PC-9 (cell line): Measurements from ENCODE around the gene LRFN5. TPM values are rescaled to one million over a fixed set of nuclear protein-coding genes. Genes with fewer than 3 reads are reported as not detected.
A peak's percentile ranks its signal among the peaks of the same experiment; 100 is the strongest.
"Not testable (repeated sequence)": the region's sequence is repeated elsewhere in the genome, so short reads cannot be mapped to it uniquely, and the experiment has no call there.

Experiments
- BruUV-seq: library from RNA; stranded (reverse); fragments of 400-500 nt; replicated peaks from 2 replicates; lab custom pipeline; 2021; lab: Mats Ljungman, UMichigan
- CTCF ChIA-PET: fragments of 300-600 bp; sonication (Branson Sonifier 250); formaldehyde crosslinking; loops from one replicate; lab custom pipeline; 2022; ENCODE audit warnings: antibody characterized with exemption; lab: Charles Lee
- POLR2A ChIA-PET: fragments of 300-600 bp; sonication (Branson Sonifier 250); formaldehyde crosslinking; loops from one replicate; lab custom pipeline; 2022; ENCODE audit warnings: antibody characterized with exemption; ENCODE audit not compliant: unreplicated experiment; lab: Charles Lee
- DNase-seq, 2 experiments: peaks; one replicate each; pipeline versions ENCODE4 v3.0.0 to v3.0.0-alpha.2; 2015 to 2022; ENCODE audit warnings: mixed read lengths in 1 of 2
- H2AFZ ChIP-seq: fragments of 200-600 bp; sonication (generic); 2 replicates; pipeline ENCODE4 v1.8.1; 2017; ENCODE audit warnings: antibody characterized with exemption
- H3F3A ChIP-seq: fragments of 200-600 bp; sonication (generic); 2 replicates; pipeline ENCODE4 v1.8.1; 2017; ENCODE audit warnings: antibody characterized with exemption, mild to moderate bottlenecking, low read depth; ENCODE audit not compliant: insufficient read depth
- H3K27ac ChIP-seq: fragments of 200-600 bp; sonication (generic); 2 replicates; pipeline ENCODE4 v1.6.1; 2016; ENCODE audit warnings: mixed run types
- H3K27me3 ChIP-seq: fragments of 200-600 bp; sonication (generic); 2 replicates; pipeline ENCODE4 v1.6.1; 2016; ENCODE audit warnings: low read depth, mixed run types; ENCODE audit not compliant: insufficient read depth
- H3K36me3 ChIP-seq: fragments of 200-600 bp; sonication (generic); 2 replicates; pipeline ENCODE4 v1.6.1; 2016; ENCODE audit warnings: low read depth, mixed run types
- H3K4me1 ChIP-seq: fragments of 200-600 bp; sonication (generic); replicated peaks from 2 replicates; pipeline ENCODE4 v1.6.1; 2016; ENCODE audit warnings: mixed run types; ENCODE audit not compliant: insufficient read depth
- H3K4me2 ChIP-seq: fragments of 200-600 bp; sonication (generic); 2 replicates; pipeline ENCODE4 v1.6.1; 2017; ENCODE audit warnings: mixed run types
- H3K4me3 ChIP-seq: fragments of 200-600 bp; sonication (generic); 2 replicates; pipeline ENCODE4 v1.6.1; 2016; ENCODE audit warnings: mixed run types
- H3K79me2 ChIP-seq: fragments of 200-600 bp; sonication (generic); 2 replicates; pipeline ENCODE4 v1.6.1; 2017; ENCODE audit warnings: low read depth, mixed run types
- H3K9me2 ChIP-seq: fragments of 200-600 bp; sonication (generic); 2 replicates; pipeline ENCODE4 v1.8.1; 2017; ENCODE audit warnings: mild to moderate bottlenecking; ENCODE audit not compliant: insufficient read depth
- H3K9me3 ChIP-seq: fragments of 200-600 bp; sonication (generic); 2 replicates; pipeline ENCODE4 v1.8.1; 2016; ENCODE audit warnings: low read depth; ENCODE audit not compliant: insufficient read depth
- H4K20me1 ChIP-seq: fragments of 200-600 bp; sonication (generic); 2 replicates; pipeline ENCODE4 v1.8.1; 2017; ENCODE audit not compliant: insufficient read depth
- EZH2 ChIP-seq: fragments of 200-600 bp; sonication (generic); IDR thresholded peaks from 2 replicates; pipeline ENCODE4 v1.8.0; 2017; ENCODE audit warnings: antibody characterized with exemption, low read depth
- intact Hi-C: fragments of 100-400 bp; cut with micrococcal nuclease; formaldehyde crosslinking; loops from one replicate; pipeline ENCODE4 v1.10.0; 2022; ENCODE audit not compliant: unreplicated experiment
- total RNA-seq: library from RNA; stranded (reverse); gene quantifications from 2 replicates; pipeline ENCODE4 v1.2.3, GENCODE V29; 2021
- TF ChIP-seq, protein P1 (sequence below): fragments of 200-600 bp; sonication (generic); conservative IDR thresholded peaks from 2 replicates; pipeline ENCODE4 v1.6.1; 2017; ENCODE audit warnings: mixed run types, antibody characterized with exemption, mild to moderate bottlenecking, moderate library complexity

LRFN5 gene
- total RNA-seq, 1 experiment from 2014 or later = not detected

DNA sequence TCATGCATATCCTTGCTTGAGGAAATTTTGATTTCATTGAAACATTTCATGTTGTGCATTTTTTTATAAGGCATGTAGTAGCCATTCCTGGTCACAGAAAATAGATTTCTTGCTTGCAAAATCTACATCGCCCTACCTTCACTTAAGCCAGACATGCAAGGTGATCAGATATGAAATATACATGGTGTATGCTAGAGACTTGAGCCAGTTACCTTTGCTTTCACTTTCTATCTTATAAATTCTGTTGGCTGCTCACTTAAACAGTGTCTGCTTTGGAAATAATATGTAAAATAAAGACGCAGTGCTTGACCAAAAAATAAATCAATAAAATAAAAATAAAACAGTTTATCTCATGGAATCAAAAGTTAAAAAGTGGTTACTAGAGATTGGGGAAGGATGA lies 136.5 kb downstream of the LRFN5 start:
- Histone ChIP-seq H3K4me2 (no peak overlapping the region), H3K27ac (no peak overlapping the region), H3K4me1 (no peaks in the 10 kb centered on the region), H3F3A (no peaks in the 10 kb centered on the region), H3K36me3 (no peaks in the 10 kb centered on the region), H4K20me1 (no peaks in the 10 kb centered on the region), H2AFZ (no peak overlapping the region), H3K27me3 (no peaks in the 10 kb centered on the region), H3K4me3 (no peak overlapping the region), H3K9me3 (no peaks in the 10 kb centered on the region), H3K79me2 (no peaks in the 10 kb centered on the region), H3K9me2 (no peaks in the 10 kb centered on the region)
- DNase-seq = no peak
- BruUV-seq = no TSS peak
- intact Hi-C loops = no loop called here
- TF ChIP-seq, protein P1, sequence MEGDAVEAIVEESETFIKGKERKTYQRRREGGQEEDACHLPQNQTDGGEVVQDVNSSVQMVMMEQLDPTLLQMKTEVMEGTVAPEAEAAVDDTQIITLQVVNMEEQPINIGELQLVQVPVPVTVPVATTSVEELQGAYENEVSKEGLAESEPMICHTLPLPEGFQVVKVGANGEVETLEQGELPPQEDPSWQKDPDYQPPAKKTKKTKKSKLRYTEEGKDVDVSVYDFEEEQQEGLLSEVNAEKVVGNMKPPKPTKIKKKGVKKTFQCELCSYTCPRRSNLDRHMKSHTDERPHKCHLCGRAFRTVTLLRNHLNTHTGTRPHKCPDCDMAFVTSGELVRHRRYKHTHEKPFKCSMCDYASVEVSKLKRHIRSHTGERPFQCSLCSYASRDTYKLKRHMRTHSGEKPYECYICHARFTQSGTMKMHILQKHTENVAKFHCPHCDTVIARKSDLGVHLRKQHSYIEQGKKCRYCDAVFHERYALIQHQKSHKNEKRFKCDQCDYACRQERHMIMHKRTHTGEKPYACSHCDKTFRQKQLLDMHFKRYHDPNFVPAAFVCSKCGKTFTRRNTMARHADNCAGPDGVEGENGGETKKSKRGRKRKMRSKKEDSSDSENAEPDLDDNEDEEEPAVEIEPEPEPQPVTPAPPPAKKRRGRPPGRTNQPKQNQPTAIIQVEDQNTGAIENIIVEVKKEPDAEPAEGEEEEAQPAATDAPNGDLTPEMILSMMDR = no peak
- TF ChIP-seq EZH2 = no peak
- ChIA-PET CTCF (no interaction called here), POLR2A (no interaction called here)

DNA sequence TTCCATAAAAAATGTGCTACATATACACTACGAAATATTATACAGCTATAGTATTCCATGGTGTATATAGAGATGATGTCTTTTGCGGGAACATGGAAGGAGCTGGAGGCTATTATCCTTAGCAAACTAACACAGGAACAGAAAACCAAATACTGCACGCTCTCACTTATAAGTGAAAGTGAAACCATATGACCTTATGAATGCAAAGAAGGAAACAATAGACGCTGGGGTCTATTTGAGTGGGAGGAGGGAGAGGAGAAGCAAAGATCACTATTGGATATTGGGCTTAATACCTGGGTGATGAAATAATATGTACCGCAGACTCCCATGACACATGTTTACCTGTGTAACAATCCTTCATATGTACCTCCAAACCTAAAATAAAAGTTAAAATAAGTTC lies 142.8 kb downstream of the LRFN5 start:
- intact Hi-C loops = no loop called here
- Histone ChIP-seq H3K4me3 (peak overlapping the region; percentile 42; the same call in 1 of the 2 replicates), H4K20me1 (no peaks in the 10 kb centered on the region), H3K9me3 (no peaks in the 10 kb centered on the region), H3K27me3 (no peaks in the 10 kb centered on the region), H3K79me2 (no peaks in the 10 kb centered on the region), H3K4me1 (no peaks in the 10 kb centered on the region), H3K27ac (no peak overlapping the region), H3K4me2 (peak overlapping the region; percentile 72), H3K9me2 (no peaks in the 10 kb centered on the region), H3F3A (no peaks in the 10 kb centered on the region), H2AFZ (peak overlapping the region; percentile 65), H3K36me3 (no peaks in the 10 kb centered on the region)
- BruUV-seq = no TSS peak
- POLR2A ChIA-PET = no interaction called here
- no peak for DNase-seq
- CTCF ChIA-PET = no interaction called here
- TF ChIP-seq EZH2 = no peak
- TF ChIP-seq, protein P1 = no peak

DNA sequence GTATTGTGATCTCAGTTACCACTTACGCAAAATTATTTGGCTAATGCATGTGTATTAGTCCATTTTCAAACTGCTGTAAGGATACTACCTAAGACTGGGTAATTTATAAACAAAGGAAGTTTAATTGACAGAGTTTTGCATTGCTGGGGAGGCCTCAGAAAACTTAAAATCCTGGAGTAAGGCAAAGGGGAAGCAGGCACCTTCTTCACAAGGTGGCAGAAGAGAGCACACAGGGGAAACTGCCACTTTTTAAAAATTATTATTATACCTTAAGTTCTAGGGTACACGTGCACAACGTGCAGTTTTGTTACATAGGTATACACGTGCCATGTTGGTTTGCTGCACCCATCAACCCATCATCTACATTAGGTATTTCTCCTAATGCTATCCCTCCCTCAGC lies 143.9 kb downstream of the LRFN5 start:
- H2AFZ ChIP-seq, H3F3A ChIP-seq, H3K27ac ChIP-seq, DNase-seq, H3K4me3 ChIP-seq, BruUV-seq, H3K27me3 ChIP-seq, H3K4me2 ChIP-seq, H3K4me1 ChIP-seq, H3K36me3 ChIP-seq, H4K20me1 ChIP-seq, H3K9me3 ChIP-seq, POLR2A ChIA-PET, intact Hi-C loops, CTCF ChIA-PET, H3K9me2 ChIP-seq, H3K79me2 ChIP-seq: not testable (repeated sequence)

DNA sequence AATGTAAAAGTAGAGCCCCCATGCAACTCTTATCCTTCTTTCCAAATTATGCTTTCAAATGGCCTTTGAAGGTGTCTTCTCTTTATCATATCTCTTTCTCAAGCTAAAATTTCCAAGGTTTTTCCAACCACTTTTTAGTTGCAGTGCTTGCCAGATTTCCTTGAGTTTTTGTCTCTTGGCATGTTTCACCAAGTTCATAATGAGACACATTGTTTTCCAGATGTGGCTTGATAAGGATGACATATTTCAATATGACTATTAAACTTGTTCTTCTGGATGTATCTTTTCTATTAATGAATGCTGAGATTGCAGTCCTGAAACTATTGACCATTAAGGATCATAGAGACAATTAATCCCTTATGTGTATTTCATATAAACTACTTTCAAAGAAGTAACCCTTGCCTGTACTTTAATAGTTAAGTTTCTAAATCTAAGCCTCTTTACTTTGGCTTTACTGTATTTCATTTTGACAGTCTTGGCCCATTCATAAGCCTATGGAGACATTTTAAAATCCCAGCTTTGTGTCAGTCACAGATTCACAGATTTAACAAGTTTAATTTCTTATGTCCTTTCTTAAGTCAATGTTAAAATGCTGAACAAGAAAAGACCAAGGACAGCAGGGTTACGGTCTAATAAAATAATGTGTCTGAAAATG lies 151.5 kb downstream of the LRFN5 start:
- DNase-seq = no peak
- Histone ChIP-seq H3K4me1 (no peaks in the 10 kb centered on the region), H3K79me2 (no peaks in the 10 kb centered on the region), H3F3A (no peaks in the 10 kb centered on the region), H3K36me3 (no peaks in the 10 kb centered on the region), H3K9me3 (no peaks in the 10 kb centered on the region), H3K27ac (no peak overlapping the region), H2AFZ (no peak overlapping the region), H3K4me3 (no peak overlapping the region), H3K4me2 (no peak overlapping the region), H3K9me2 (no peaks in the 10 kb centered on the region), H3K27me3 (no peaks in the 10 kb centered on the region), H4K20me1 (no peaks in the 10 kb centered on the region)
- no TSS peak for BruUV-seq
- no peak for TF ChIP-seq EZH2
- TF ChIP-seq, protein P1 = no peak
- POLR2A ChIA-PET = no interaction called here
- intact Hi-C loops = no loop called here
- CTCF ChIA-PET = no interaction called here
